Peyer's patch (tissue), 4 donors: ENCODE measurements around the gene BMS1.

Experiments
- CTCF ChIP-seq, 6 experiments: fragments of 450-650 bp in 4 of 6; fragments of 200-600 bp in 2 of 6; sonication (generic) in 1 of 6; IDR thresholded peaks; one replicate each; pipeline ENCODE4 v1.5.1; 2017 to 2019; ENCODE audit warnings: antibody characterized with exemption in 6 of 6, mild to moderate bottlenecking in 3 of 6, moderate library complexity in 1 of 6
- POLR2A ChIP-seq, 2 donors: fragments of 450-650 bp; IDR thresholded peaks; one replicate each; pipeline ENCODE4 v1.5.1; 2017; ENCODE audit warnings: antibody characterized with exemption in 2 of 2, mild to moderate bottlenecking in 2 of 2, moderate library complexity in 2 of 2

GRCh38 chr10:42744134-42744701 is 38.4 kb upstream of the BMS1 start:
- TF ChIP-seq CTCF (IDR thresholded peaks at IDR 0.05) (no peak), POLR2A (IDR thresholded peaks at IDR 0.05) (no peak)
